ENCODE results near the gene LRFN3. TPM values are rescaled to one million over a fixed set of nuclear protein-coding genes. Genes with fewer than 3 reads are reported as not detected.
A peak's percentile ranks its signal among the peaks of the same experiment; 100 is the strongest.

Gene LRFN3
- total RNA-seq, 4 donors from 2014 or later: 12.1 to 48.6 (median 16.6) TPM

- no peak overlapping the region for H3K4me3 ChIP-seq
- DNase-seq: no peak
- peaks cover 9 to 16% (median 12%) of the 10 kb centered on the region in 4 donors for H3K4me1 ChIP-seq
- 88% methylated on average over 21 of the region's 21 CpGs; no CpG with 5 or more reads in 1 of the 2 donors for WGBS, 2 donors (ENCODE audit: low coverage in 1 of 2)
- intact Hi-C loops (cut with DNase I; ENCODE audit: low total_unique reads): no loop called here
- no peaks in the 10 kb centered on the region for H3K9me3 ChIP-seq
- no peaks in the 10 kb centered on the region for H3K27me3 ChIP-seq
- H3K27ac ChIP-seq: no peak overlapping the region
- in situ Hi-C loops (cut with MboI; ENCODE audit: low pct_ligation_motif_present in 1 of 4, low pct_unique_long_range_greater_than_20kb in 1 of 4, low sequenced_read_pairs in 3 of 4): no loop called here
- peaks cover 0 to 15% (median 7%) of the 10 kb centered on the region in 4 donors for H3K36me3 ChIP-seq
- TF ChIP-seq POLR2A (IDR thresholded peaks at IDR 0.05): no peak
- TF ChIP-seq POLR2AphosphoS5 (IDR thresholded peaks at IDR 0.05): no peak
- no peak for TF ChIP-seq EP300 (IDR thresholded peaks at IDR 0.05; ENCODE audit: low read depth)
- no peak for TF ChIP-seq CTCF (IDR thresholded peaks at IDR 0.05)
Measured at GRCh38 chr19:35895911-35896642, 40.1 kb upstream of the LRFN3 start.

- Histone ChIP-seq H3K4me3 (no peak overlapping the region), H3K27me3 (no peaks in the 10 kb centered on the region), H3K4me1 (peaks cover 9 to 21% (median 14%) of the 10 kb centered on the region in 4 donors), H3K27ac (no peak overlapping the region), H3K9me3 (no peaks in the 10 kb centered on the region), H3K36me3 (peaks cover 0 to 15% (median 7%) of the 10 kb centered on the region in 4 donors)
- DNase-seq: no peak
- in situ Hi-C loops (cut with MboI; ENCODE audit: low pct_ligation_motif_present in 1 of 4, low pct_unique_long_range_greater_than_20kb in 1 of 4, low sequenced_read_pairs in 3 of 4): no loop called here
- TF ChIP-seq POLR2AphosphoS5 (IDR thresholded peaks at IDR 0.05) (no peak), CTCF (IDR thresholded peaks at IDR 0.05) (no peak), EP300 (IDR thresholded peaks at IDR 0.05; ENCODE audit: low read depth) (no peak), POLR2A (IDR thresholded peaks at IDR 0.05) (no peak)
- WGBS, 2 donors (ENCODE audit: low coverage in 1 of 2): 94% methylated on average over 13 of the region's 13 CpGs; no CpG with 5 or more reads in 1 of the 2 donors
- intact Hi-C loops (cut with DNase I; ENCODE audit: low total_unique reads): no loop called here
Measured at GRCh38 chr19:35896643-35897040, 39.5 kb upstream of the LRFN3 start.

GRCh38 chr19:35897706-35898451 lies 38.3 kb upstream of the LRFN3 start:
- no peak for DNase-seq
- peak overlapping the region in 3 of 4 donors; percentile 58 to 73 (median 67) for H3K4me3 ChIP-seq
- in situ Hi-C loops (cut with MboI; ENCODE audit: low pct_ligation_motif_present in 1 of 4, low pct_unique_long_range_greater_than_20kb in 1 of 4, low sequenced_read_pairs in 3 of 4) (no loop called here), intact Hi-C loops (cut with DNase I; ENCODE audit: low total_unique reads) (no loop called here)
- TF ChIP-seq POLR2AphosphoS5 (IDR thresholded peaks at IDR 0.05) (no peak), POLR2A (IDR thresholded peaks at IDR 0.05) (no peak), EP300 (IDR thresholded peaks at IDR 0.05; ENCODE audit: low read depth) (no peak), CTCF (IDR thresholded peaks at IDR 0.05) (no peak)
- H3K27me3 ChIP-seq: no peaks in the 10 kb centered on the region
- no peaks in the 10 kb centered on the region for H3K9me3 ChIP-seq
- peaks cover 0 to 15% (median 7%) of the 10 kb centered on the region in 4 donors for H3K36me3 ChIP-seq
- WGBS, 2 donors (ENCODE audit: low coverage in 1 of 2): 79 to 90% methylated on average over 5 to 12 of the region's 13 CpGs
- peak overlapping the region; percentile 88 to 97 (median 92) for H3K27ac ChIP-seq
- H3K4me1 ChIP-seq: peaks cover 9 to 22% (median 14%) of the 10 kb centered on the region in 4 donors

- Histone ChIP-seq H3K9me3 (no peaks in the 10 kb centered on the region), H3K4me3 (peak overlapping the region; percentile 58 to 87 (median 70)), H3K4me1 (peaks cover 9 to 27% (median 15%) of the 10 kb centered on the region in 4 donors), H3K27ac (peak overlapping the region; percentile 88 to 97 (median 92)), H3K27me3 (no peaks in the 10 kb centered on the region), H3K36me3 (peaks cover 0 to 15% (median 7%) of the 10 kb centered on the region in 4 donors)
- WGBS, 2 donors (ENCODE audit: low coverage in 1 of 2): 5% methylated on average over 16 of the region's 17 CpGs; no CpG with 5 or more reads in 1 of the 2 donors
- no peak for DNase-seq
- no peak for TF ChIP-seq EP300 (IDR thresholded peaks at IDR 0.05; ENCODE audit: low read depth)
- no peak for TF ChIP-seq POLR2A (IDR thresholded peaks at IDR 0.05)
- no peak for TF ChIP-seq POLR2AphosphoS5 (IDR thresholded peaks at IDR 0.05)
- TF ChIP-seq CTCF (IDR thresholded peaks at IDR 0.05): no peak
- intact Hi-C loops (cut with DNase I; ENCODE audit: low total_unique reads): no loop called here
- in situ Hi-C loops (cut with MboI; ENCODE audit: low pct_ligation_motif_present in 1 of 4, low pct_unique_long_range_greater_than_20kb in 1 of 4, low sequenced_read_pairs in 3 of 4): no loop called here
Measured at GRCh38 chr19:35898499-35898809, 37.7 kb upstream of the LRFN3 start.

Measured in transverse colon (tissue), 4 donors.